DOHH2 (cell line): ENCODE data around the gene SLC25A25.
A peak's percentile ranks its signal among the peaks of the same experiment; 100 is the strongest.

Experiments used
- H3F3A ChIP-seq: fragments of 200-600 bp; sonication (generic), shearing (Covaris generic); 2 replicates; pipeline ENCODE4 v1.6.0; 2016; ENCODE audit warnings: antibody characterized with exemption, mild to moderate bottlenecking; ENCODE audit not compliant: control insufficient read depth, insufficient read depth
- H3K27ac ChIP-seq: fragments of 200-600 bp; sonication (generic); 2 replicates; pipeline ENCODE4 v1.5.1; 2014; ENCODE audit warnings: low read depth, mild to moderate bottlenecking, low read length, moderate library complexity
- H3K27me3 ChIP-seq: fragments of 200-600 bp; sonication (generic); 2 replicates; pipeline ENCODE4 v1.6.1; 2014; ENCODE audit warnings: mild to moderate bottlenecking, low read length, mixed read lengths; ENCODE audit not compliant: control insufficient read depth
- H3K36me3 ChIP-seq: fragments of 200-600 bp; sonication (generic); 2 replicates; pipeline ENCODE4 v1.6.1; 2014; ENCODE audit warnings: mild to moderate bottlenecking, low read length, moderate library complexity, mixed read lengths; ENCODE audit not compliant: control insufficient read depth
- H3K4me1 ChIP-seq: fragments of 200-600 bp; sonication (generic); 2 replicates; pipeline ENCODE4 v1.6.1; 2014; ENCODE audit warnings: mild to moderate bottlenecking, low read length, mixed read lengths; ENCODE audit not compliant: control insufficient read depth
- H3K4me2 ChIP-seq: fragments of 200-600 bp; sonication (generic); 2 replicates; pipeline ENCODE4 v1.6.0; 2014; ENCODE audit warnings: mild to moderate bottlenecking, low read length, moderate library complexity
- H3K4me3 ChIP-seq: fragments of 200-600 bp; sonication (generic); 2 replicates; pipeline ENCODE4 v1.5.1; 2014; ENCODE audit warnings: mild to moderate bottlenecking, low read length, mixed read lengths
- H3K79me2 ChIP-seq: fragments of 200-600 bp; sonication (generic); 2 replicates; pipeline ENCODE4 v1.6.1; 2014; ENCODE audit warnings: mild to moderate bottlenecking, low read length, mixed read lengths; ENCODE audit not compliant: control insufficient read depth
- H3K9me2 ChIP-seq: fragments of 200-600 bp; sonication (generic); replicated peaks from 2 replicates; pipeline ENCODE4 v1.6.1; 2014; ENCODE audit warnings: mild to moderate bottlenecking, low read length, mixed read lengths; ENCODE audit not compliant: control insufficient read depth
- H3K9me3 ChIP-seq: fragments of 200-600 bp; sonication (generic); 2 replicates; pipeline ENCODE4 v1.6.1; 2014; ENCODE audit warnings: antibody characterized with exemption, low read length, mixed read lengths; ENCODE audit not compliant: control insufficient read depth, insufficient read depth
- H4K20me1 ChIP-seq: fragments of 200-600 bp; sonication (generic); 2 replicates; pipeline ENCODE4 v1.6.0; 2014; ENCODE audit warnings: low read depth, mild to moderate bottlenecking, antibody characterized with exemption, low read length, moderate library complexity; ENCODE audit not compliant: control insufficient read depth, insufficient read depth
- EZH2phosphoT487 ChIP-seq: fragments of 200-600 bp; sonication (generic); IDR thresholded peaks from 2 replicates; pipeline ENCODE4 v1.6.1; 2017; ENCODE audit warnings: borderline replicate concordance, mild to moderate bottlenecking, antibody characterized with exemption, low read length, moderate library complexity, mixed read lengths
- TF ChIP-seq, protein P1 (sequence below): fragments of 200-600 bp; sonication (generic); IDR thresholded peaks from one replicate; pipeline ENCODE4 v1.5.1; 2014; ENCODE audit warnings: antibody characterized with exemption, mild to moderate bottlenecking, low read depth, low read length; ENCODE audit not compliant: poor library complexity, severe bottlenecking

SLC25A25 gene

DNA sequence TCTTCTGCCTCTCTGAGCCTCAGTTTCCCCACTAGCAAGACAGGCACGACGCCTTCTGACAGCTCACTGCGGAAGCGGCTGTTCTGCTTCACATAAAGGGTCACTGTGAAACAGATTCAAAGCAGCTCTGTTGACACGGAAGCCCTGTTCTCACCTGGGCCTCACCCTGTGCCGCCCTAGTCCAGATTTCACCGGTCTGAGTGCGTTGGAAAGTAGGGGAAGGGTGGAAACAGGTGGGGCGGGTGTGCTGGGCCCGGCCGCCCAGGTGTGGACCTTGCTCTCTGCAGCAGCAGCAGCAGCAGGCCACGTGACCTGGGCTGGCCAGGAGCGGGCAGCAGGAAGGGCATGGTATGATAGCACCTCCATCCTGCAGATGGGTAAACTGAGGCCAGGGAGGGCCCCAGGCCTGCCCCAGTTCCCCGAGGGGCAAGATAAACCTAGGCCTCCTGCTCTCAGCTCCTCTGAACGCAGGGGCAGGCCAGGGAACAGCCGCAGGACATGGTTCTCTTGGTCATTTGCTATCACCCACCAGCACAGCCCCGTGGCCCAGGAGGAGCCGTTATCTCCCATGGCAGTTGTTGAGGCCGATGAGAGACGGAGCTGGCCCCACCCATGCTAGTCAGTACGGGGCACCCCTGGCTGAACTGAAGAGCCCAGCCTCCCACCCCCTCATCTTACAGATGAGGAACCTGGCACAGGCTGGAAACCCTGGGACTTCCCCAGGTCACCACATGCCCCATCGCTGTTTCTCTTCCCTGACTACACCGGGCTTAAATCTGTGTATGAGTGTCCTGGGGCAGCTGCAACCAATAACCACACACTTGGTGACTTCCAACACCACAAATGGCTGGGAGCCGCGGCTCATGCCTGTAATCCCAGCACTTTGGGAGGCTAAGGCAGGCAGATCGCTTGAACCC is 47.4 kb downstream of the SLC25A25 start:
- Histone ChIP-seq H4K20me1 (no peaks in the 10 kb centered on the region), H3K4me1 (peaks cover 3% of the 10 kb centered on the region; the same call in 1 of the 2 replicates), H3K9me3 (no peaks in the 10 kb centered on the region), H3K27me3 (no peaks in the 10 kb centered on the region), H3F3A (peaks cover 7% of the 10 kb centered on the region; the same call in 1 of the 2 replicates), H3K79me2 (no peaks in the 10 kb centered on the region), H3K4me3 (no peak overlapping the region), H3K4me2 (no peak overlapping the region), H3K36me3 (peaks cover 48% of the 10 kb centered on the region), H3K27ac (no peak overlapping the region), H3K9me2 (no peaks in the 10 kb centered on the region)
- no peak for TF ChIP-seq EZH2phosphoT487

DNA sequence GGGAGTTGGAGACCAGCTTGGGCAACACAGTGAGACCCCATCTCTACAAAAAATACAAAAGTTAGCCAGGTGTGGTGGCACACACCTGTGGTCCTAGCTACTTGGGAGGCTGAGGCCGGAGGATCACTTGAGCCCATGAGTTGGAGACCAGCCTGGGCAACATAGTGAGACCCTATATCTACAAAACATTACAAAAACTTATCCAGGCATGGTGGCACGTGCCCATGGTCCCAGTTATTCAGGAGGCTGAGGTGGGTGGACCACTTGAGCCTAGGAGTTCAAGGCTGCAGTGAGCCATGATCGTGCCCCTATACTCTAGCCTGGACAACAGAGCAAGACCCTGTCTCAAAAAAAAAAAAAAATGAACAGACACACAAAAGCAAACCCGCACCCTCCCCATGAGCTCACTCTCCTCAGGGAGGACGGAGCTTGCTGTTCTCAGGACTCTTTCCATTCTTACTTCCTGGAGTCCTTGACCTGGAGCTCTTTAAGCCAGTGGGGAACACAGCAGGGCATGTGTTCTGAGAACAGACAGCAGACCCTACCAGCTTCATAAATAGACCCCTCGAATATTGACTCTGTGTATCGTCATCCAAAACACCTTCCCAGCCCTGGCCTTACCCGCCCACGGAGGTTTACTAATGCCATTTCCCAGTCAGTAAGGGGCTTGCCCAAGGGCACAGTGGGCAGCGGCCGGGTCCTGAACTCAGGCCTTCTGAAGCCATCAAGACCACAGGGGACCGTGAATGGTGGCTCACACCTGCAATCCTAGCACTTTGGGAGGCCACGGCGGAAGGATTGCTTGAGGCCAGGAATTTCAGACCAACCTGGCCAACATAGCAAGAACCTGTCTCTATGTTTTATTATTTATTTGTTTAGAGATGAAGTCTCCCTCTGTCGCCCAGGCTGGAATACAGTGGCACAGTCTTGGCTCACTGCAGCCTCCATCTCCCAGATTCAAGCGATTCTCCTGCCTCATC is 48.4 kb downstream of the SLC25A25 start:
- Histone ChIP-seq H3K36me3 (peaks cover 49% of the 10 kb centered on the region), H4K20me1 (no peaks in the 10 kb centered on the region), H3K4me2 (no peak overlapping the region), H3K4me3 (no peak overlapping the region), H3K27ac (no peak overlapping the region), H3K9me2 (no peaks in the 10 kb centered on the region), H3K9me3 (no peaks in the 10 kb centered on the region), H3F3A (peaks cover 7% of the 10 kb centered on the region; the same call in 1 of the 2 replicates), H3K4me1 (peaks cover 3% of the 10 kb centered on the region; the same call in 1 of the 2 replicates), H3K79me2 (no peaks in the 10 kb centered on the region), H3K27me3 (no peaks in the 10 kb centered on the region)
- TF ChIP-seq EZH2phosphoT487: no peak
- TF ChIP-seq, protein P1, sequence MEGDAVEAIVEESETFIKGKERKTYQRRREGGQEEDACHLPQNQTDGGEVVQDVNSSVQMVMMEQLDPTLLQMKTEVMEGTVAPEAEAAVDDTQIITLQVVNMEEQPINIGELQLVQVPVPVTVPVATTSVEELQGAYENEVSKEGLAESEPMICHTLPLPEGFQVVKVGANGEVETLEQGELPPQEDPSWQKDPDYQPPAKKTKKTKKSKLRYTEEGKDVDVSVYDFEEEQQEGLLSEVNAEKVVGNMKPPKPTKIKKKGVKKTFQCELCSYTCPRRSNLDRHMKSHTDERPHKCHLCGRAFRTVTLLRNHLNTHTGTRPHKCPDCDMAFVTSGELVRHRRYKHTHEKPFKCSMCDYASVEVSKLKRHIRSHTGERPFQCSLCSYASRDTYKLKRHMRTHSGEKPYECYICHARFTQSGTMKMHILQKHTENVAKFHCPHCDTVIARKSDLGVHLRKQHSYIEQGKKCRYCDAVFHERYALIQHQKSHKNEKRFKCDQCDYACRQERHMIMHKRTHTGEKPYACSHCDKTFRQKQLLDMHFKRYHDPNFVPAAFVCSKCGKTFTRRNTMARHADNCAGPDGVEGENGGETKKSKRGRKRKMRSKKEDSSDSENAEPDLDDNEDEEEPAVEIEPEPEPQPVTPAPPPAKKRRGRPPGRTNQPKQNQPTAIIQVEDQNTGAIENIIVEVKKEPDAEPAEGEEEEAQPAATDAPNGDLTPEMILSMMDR: no peak

DNA sequence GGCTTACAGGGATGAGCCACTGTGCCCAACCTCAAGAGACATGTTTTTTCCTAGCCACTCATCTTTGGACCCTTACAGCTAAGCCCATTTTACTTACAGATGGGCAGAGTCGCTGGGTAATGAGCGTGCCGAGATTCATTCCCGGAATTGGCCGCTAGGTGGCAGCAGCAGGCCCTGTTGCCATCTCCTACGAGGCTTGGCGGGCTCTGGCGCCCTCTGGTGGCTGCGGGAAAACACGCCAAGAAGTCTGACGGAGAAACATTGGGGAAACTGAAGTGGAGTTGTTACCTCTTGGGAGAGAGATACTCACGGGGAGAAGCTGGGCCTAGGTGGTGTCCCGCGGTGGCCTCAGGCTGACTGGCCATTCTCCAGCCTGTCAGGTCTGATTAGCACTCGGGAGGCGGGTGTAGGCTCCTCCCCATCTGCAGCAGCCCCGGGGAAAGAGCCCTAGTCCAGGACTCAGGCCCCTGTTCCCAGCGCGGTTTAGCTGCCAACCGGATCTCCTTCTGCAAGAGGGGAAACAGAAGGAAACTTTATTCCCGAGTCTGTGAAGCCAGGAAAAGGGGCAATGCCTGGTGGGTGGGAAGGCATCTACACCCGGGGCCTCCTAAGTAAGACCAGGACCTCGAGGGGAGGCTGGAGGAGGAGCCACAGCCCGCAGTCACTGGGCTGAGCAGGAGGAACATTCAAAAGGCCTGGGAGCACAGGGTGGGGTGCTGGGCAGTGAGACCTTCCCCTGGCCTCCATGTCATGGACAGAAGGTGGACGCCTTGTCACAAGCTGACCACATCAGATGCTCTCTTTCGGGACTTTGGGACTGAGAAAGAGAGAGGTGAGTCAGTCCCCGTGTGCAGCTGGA is 49.8 kb downstream of the SLC25A25 start:
- no peak overlapping the region for H3K4me2 ChIP-seq
- H4K20me1 ChIP-seq: no peaks in the 10 kb centered on the region
- H3F3A ChIP-seq: peaks cover 7% of the 10 kb centered on the region; the same call in 1 of the 2 replicates

More for the DNA sequence above, 49.8 kb downstream of the SLC25A25 start:
- H3K79me2 ChIP-seq: no peaks in the 10 kb centered on the region
- peaks cover 3% of the 10 kb centered on the region; the same call in 1 of the 2 replicates for H3K4me1 ChIP-seq
- no peaks in the 10 kb centered on the region for H3K9me3 ChIP-seq
- H3K4me3 ChIP-seq: no peak overlapping the region
- H3K36me3 ChIP-seq: peaks cover 61% of the 10 kb centered on the region
- no peak for TF ChIP-seq EZH2phosphoT487
- TF ChIP-seq, protein P1: peak; percentile 100
- H3K9me2 ChIP-seq: no peaks in the 10 kb centered on the region
- H3K27me3 ChIP-seq: no peaks in the 10 kb centered on the region
- no peak overlapping the region for H3K27ac ChIP-seq
